SK-N-SH treated with all-trans-retinoic acid at 6 μM for 48 hours (cell line): Measurements from ENCODE around the gene CHAC1.

Experiments used
- ZFP3 ChIP-seq: fragments of 250-450 bp; sonication (Bioruptor Pico); IDR thresholded peaks from 2 replicates; pipeline ENCODE4 v1.5.0; 2020; ENCODE audit warnings: mild to moderate bottlenecking, moderate library complexity
- ZFP30 ChIP-seq: fragments of 450-650 bp; formaldehyde crosslinking; IDR thresholded peaks from 2 replicates; pipeline ENCODE4 v1.5.0; 2022; ENCODE audit warnings: mild to moderate bottlenecking, moderate library complexity

GRCh38 chr15:40932156-40932555 lies 21.1 kb upstream of the CHAC1 start:
- TF ChIP-seq ZFP3 (CRISPR knock-in tag) = no peak
- no peak for TF ChIP-seq ZFP30 (CRISPR knock-in tag)
